SK-N-SH (cell line): ENCODE results near the gene GPNMB. TPM values are rescaled to one million over a fixed set of nuclear protein-coding genes. Genes with fewer than 3 reads are reported as not detected.

Source experiments
- CTCF ChIA-PET: fragments of 300-600, 350-600 bp; formaldehyde crosslinking; extraction: SDS; loops from one replicate; lab custom pipeline; 2021; lab: Yijun Ruan, JAX
- POLR2A ChIA-PET: fragments of 350-600 bp; sonication (Branson Sonifier 250); formaldehyde crosslinking; extraction: SDS; loops from one replicate; lab custom pipeline; 2020; ENCODE audit warnings: antibody characterized with exemption, inconsistent platforms; lab: Yijun Ruan, JAX
- DNase-seq: peaks from one replicate; pipeline ENCODE4 v3.0.0; 2012
- H2AFZ ChIP-seq: fragments of 200-600 bp; sonication (generic); 2 replicates; pipeline ENCODE4 v1.8.1; 2016; ENCODE audit warnings: antibody characterized with exemption, mild to moderate bottlenecking, low read depth
- H3F3A ChIP-seq: fragments of 200-600 bp; sonication (generic); replicated peaks from 2 replicates; pipeline ENCODE3; 2016; ENCODE audit warnings: antibody characterized with exemption, mild to moderate bottlenecking; ENCODE audit not compliant: insufficient read depth
- H3K27ac ChIP-seq, 2 experiments: fragments of 200-500 bp in 1 of 2; fragments of 200-600 bp in 1 of 2; sonication (Bioruptor generic) in 1 of 2; sonication (generic), shearing (Covaris generic) in 1 of 2; 2 replicates each; pipeline versions ENCODE4 v1.5.1 to v1.6.1; 2014 to 2016; ENCODE audit warnings: low read depth in 2 of 2, inconsistent platforms in 1 of 2, low read length in 1 of 2, mild to moderate bottlenecking in 1 of 2, mixed read lengths in 1 of 2
- H3K27me3 ChIP-seq: fragments of 200-600 bp; sonication (generic), shearing (Covaris generic); 2 replicates; pipeline ENCODE4 v1.6.1; 2016; ENCODE audit warnings: mixed run types; ENCODE audit not compliant: insufficient read depth
- H3K36me3 ChIP-seq, 2 experiments: fragments of 200-500 bp in 1 of 2; fragments of 200-600 bp in 1 of 2; sonication (Bioruptor generic) in 1 of 2; sonication (generic) in 1 of 2; replicated peaks in 1 of 2; 2 replicates each; pipeline versions ENCODE3 to v1.5.1; 2014 to 2016; ENCODE audit warnings: low read length in 1 of 2, mild to moderate bottlenecking in 1 of 2; ENCODE audit not compliant: insufficient read depth in 2 of 2, control insufficient read depth in 1 of 2
- H3K4me1 ChIP-seq, 2 experiments: fragments of 200-500 bp in 1 of 2; fragments of 200-600 bp in 1 of 2; sonication (Bioruptor generic) in 1 of 2; sonication (generic), shearing (Covaris generic) in 1 of 2; 2 replicates each; pipeline versions ENCODE4 v1.5.1 to v1.6.1; 2014 to 2016; ENCODE audit warnings: low read depth in 1 of 2, low read length in 1 of 2, mixed run types in 1 of 2; ENCODE audit not compliant: insufficient read depth in 2 of 2, control insufficient read depth in 1 of 2
- H3K4me2 ChIP-seq: fragments of 200-600 bp; sonication (generic), shearing (Covaris generic); 2 replicates; pipeline ENCODE4 v1.6.1; 2017; ENCODE audit warnings: mixed run types
- H3K4me3 ChIP-seq, 2 experiments: fragments of 200-500 bp in 1 of 2; fragments of 200-600 bp in 1 of 2; sonication (Bioruptor generic) in 1 of 2; sonication (generic), shearing (Covaris generic) in 1 of 2; 2 replicates each; pipeline versions ENCODE4 v1.5.1 to v1.8.1; 2014 to 2016; ENCODE audit warnings: low read depth in 2 of 2, inconsistent platforms in 1 of 2, low read length in 1 of 2, mild to moderate bottlenecking in 1 of 2, mixed read lengths in 1 of 2, moderate library complexity in 1 of 2
- H3K79me2 ChIP-seq: fragments of 200-600 bp; sonication (generic); 2 replicates; pipeline ENCODE4 v1.8.1; 2017; ENCODE audit warnings: mild to moderate bottlenecking; ENCODE audit not compliant: insufficient read depth
- H3K9ac ChIP-seq: fragments of 200-600 bp; sonication (generic); 2 replicates; pipeline ENCODE4 v1.6.1; 2017; ENCODE audit warnings: mixed run types
- H3K9me2 ChIP-seq: fragments of 200-600 bp; sonication (generic); 2 replicates; pipeline ENCODE4 v1.6.1; 2017; ENCODE audit warnings: mixed run types
- H3K9me3 ChIP-seq: fragments of 200-600 bp; sonication (generic); 2 replicates; pipeline ENCODE4 v1.6.1; 2017; ENCODE audit warnings: mixed run types, mild to moderate bottlenecking, moderate library complexity
- H4K20me1 ChIP-seq: fragments of 200-600 bp; sonication (generic); 2 replicates; pipeline ENCODE4 v1.6.1; 2017; ENCODE audit warnings: mild to moderate bottlenecking, mixed run types; ENCODE audit not compliant: insufficient read depth
- CHD2 ChIP-seq: fragments of 150-350 bp; IDR thresholded peaks from 2 replicates; pipeline ENCODE4 v1.6.1; 2018; ENCODE audit warnings: low read length; ENCODE audit not compliant: partially characterized antibody
- FOXM1 ChIP-seq: IDR thresholded peaks from 2 replicates; pipeline ENCODE4 v1.4.0; 2012; ENCODE audit warnings: low read depth, mild to moderate bottlenecking
- NFIC ChIP-seq: IDR thresholded peaks from 2 replicates; pipeline ENCODE4 v1.4.0; 2012; ENCODE audit warnings: borderline replicate concordance
- RAD21 ChIP-seq: IDR thresholded peaks from 2 replicates; pipeline ENCODE4 v1.6.1; 2012; ENCODE audit warnings: mild to moderate bottlenecking, low read length
- SMC3 ChIP-seq: IDR thresholded peaks from 2 replicates; pipeline ENCODE4 v1.6.1; 2012; ENCODE audit warnings: low read depth, low read length, improper control_type of control experiment
- TEAD4 ChIP-seq: IDR thresholded peaks from 2 replicates; pipeline ENCODE4 v1.4.0; 2012; ENCODE audit warnings: mild to moderate bottlenecking, borderline replicate concordance; ENCODE audit not compliant: insufficient read depth
- WGBS: methylation state at CpG from one replicate; pipeline ENCODE4 v1.1.6; 2017; ENCODE audit warnings: low lambda C conversion rate; 5-methylcytosine and 5-hydroxymethylcytosine counted together
- polyA plus RNA-seq, 3 experiments: library from polyadenylated mRNA; depleted of rRNA; stranded (reverse); fragments of >200 nt; gene quantifications; 2 replicates each; pipeline ENCODE4 v1.2.3, GENCODE V29; 2012
- TF ChIP-seq, protein P1 (sequence below): IDR thresholded peaks from 2 replicates; pipeline ENCODE4 v1.4.0; 2012; ENCODE audit warnings: low read depth, borderline replicate concordance
- TF ChIP-seq, protein P2 (sequence below): fragments of 200-600 bp; sonication (generic); IDR thresholded peaks from 2 replicates; pipeline ENCODE4 v1.6.1; 2017; ENCODE audit warnings: antibody characterized with exemption, mild to moderate bottlenecking, moderate library complexity
- TF ChIP-seq, protein P3 (sequence below): IDR thresholded peaks from 2 replicates; pipeline ENCODE4 v1.4.0; 2012; ENCODE audit warnings: low read depth
- TF ChIP-seq, protein P4 (sequence below): IDR thresholded peaks from 2 replicates; pipeline ENCODE4; 2012

Gene GPNMB
- polyA plus RNA-seq, 1 of the 3 experiments (the other 2 are of a cell fraction): 13.8 TPM

DNA sequence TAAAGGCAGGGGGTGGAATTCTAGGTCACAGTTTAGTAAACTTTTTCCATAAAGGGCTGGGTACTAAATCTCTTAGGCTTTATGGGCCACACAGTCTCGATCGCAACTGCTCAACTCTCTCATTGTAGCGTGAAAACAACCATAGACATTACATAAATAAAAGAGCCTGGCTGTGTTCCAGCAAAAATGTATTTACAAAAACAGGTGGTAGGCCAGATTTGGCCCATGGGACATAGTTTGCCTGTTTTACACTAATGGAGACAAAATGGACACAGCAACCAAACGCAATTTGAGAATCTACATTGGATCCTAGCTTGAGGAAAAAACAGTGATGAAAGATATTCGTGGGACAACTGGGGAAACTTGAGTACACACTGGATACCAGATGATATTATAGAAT lies 29.3 kb downstream of the GPNMB start:
- Histone ChIP-seq H3K79me2 (no peaks in the 10 kb centered on the region), H3K4me1 (peaks cover 5 to 9% of the 10 kb centered on the region in 2 experiments), H2AFZ (no peak overlapping the region), H3K9ac (no peak overlapping the region), H3K4me3 (no peak overlapping the region), H3K27ac (no peak overlapping the region), H3K9me2 (no peaks in the 10 kb centered on the region), H3K36me3 (no peaks in the 10 kb centered on the region), H3K27me3 (no peaks in the 10 kb centered on the region), H4K20me1 (no peaks in the 10 kb centered on the region), H3K9me3 (no peaks in the 10 kb centered on the region), H3K4me2 (no peak overlapping the region), H3F3A (no peaks in the 10 kb centered on the region)
- ChIA-PET CTCF (interaction anchor here (0.8 to 18.9 kb wide), 29 partner anchors 13 to 271 kb away, joined by 3 to 359 read pairs (median 5); partner anchors contain the start of genes GPNMB, MALSU1 and NUP42), POLR2A (no interaction called here)
- TF ChIP-seq, protein P1, sequence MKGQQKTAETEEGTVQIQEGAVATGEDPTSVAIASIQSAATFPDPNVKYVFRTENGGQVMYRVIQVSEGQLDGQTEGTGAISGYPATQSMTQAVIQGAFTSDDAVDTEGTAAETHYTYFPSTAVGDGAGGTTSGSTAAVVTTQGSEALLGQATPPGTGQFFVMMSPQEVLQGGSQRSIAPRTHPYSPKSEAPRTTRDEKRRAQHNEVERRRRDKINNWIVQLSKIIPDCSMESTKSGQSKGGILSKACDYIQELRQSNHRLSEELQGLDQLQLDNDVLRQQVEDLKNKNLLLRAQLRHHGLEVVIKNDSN: no peak
- TF ChIP-seq, protein P2, sequence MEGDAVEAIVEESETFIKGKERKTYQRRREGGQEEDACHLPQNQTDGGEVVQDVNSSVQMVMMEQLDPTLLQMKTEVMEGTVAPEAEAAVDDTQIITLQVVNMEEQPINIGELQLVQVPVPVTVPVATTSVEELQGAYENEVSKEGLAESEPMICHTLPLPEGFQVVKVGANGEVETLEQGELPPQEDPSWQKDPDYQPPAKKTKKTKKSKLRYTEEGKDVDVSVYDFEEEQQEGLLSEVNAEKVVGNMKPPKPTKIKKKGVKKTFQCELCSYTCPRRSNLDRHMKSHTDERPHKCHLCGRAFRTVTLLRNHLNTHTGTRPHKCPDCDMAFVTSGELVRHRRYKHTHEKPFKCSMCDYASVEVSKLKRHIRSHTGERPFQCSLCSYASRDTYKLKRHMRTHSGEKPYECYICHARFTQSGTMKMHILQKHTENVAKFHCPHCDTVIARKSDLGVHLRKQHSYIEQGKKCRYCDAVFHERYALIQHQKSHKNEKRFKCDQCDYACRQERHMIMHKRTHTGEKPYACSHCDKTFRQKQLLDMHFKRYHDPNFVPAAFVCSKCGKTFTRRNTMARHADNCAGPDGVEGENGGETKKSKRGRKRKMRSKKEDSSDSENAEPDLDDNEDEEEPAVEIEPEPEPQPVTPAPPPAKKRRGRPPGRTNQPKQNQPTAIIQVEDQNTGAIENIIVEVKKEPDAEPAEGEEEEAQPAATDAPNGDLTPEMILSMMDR: no peak
- TF ChIP-seq FOXM1 (no peak), SMC3 (no peak), TEAD4 (no peak), NFIC (no peak)
- TF ChIP-seq, protein P3, sequence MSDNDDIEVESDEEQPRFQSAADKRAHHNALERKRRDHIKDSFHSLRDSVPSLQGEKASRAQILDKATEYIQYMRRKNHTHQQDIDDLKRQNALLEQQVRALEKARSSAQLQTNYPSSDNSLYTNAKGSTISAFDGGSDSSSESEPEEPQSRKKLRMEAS: no peak
- TF ChIP-seq, protein P4, sequence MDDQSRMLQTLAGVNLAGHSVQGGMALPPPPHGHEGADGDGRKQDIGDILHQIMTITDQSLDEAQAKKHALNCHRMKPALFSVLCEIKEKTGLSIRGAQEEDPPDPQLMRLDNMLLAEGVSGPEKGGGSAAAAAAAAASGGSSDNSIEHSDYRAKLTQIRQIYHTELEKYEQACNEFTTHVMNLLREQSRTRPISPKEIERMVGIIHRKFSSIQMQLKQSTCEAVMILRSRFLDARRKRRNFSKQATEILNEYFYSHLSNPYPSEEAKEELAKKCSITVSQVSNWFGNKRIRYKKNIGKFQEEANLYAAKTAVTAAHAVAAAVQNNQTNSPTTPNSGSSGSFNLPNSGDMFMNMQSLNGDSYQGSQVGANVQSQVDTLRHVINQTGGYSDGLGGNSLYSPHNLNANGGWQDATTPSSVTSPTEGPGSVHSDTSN: no peak
- DNase-seq: no peak
- WGBS: 89% methylated on average over 5 of the region's 5 CpGs

DNA sequence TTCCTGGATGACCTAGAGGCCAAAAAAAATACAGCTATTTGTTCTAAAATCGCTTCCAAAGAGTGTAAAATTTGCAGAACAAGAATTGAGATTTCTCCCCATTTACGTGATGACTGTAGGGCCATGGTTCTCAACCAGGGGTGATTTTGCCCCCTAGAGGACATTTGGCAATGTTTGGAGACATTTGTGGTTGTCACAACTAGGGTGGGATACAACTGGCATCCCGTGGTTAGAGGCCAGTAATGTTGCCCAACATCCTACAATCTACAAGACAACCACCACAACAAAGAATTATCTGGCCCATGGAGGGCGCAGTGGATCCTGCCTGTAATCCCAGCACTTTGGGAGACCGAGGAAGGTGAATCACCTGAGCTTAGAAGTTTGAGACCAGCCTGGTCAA lies 29.8 kb downstream of the GPNMB start:
- no peak overlapping the region for H3K27ac ChIP-seq
- POLR2A ChIA-PET: no interaction called here
- H3K9me3 ChIP-seq: no peaks in the 10 kb centered on the region
- H3K4me1 ChIP-seq: peaks cover 5 to 9% of the 10 kb centered on the region in 2 experiments
- CTCF ChIA-PET: interaction anchor here (0.6 to 18.9 kb wide), 42 partner anchors 12 to 270 kb away, joined by 3 to 359 read pairs (median 4); partner anchors contain the start of genes GPNMB, MALSU1 and NUP42
- no peak overlapping the region for H2AFZ ChIP-seq
- no peaks in the 10 kb centered on the region for H4K20me1 ChIP-seq
- H3K79me2 ChIP-seq: no peaks in the 10 kb centered on the region
- no peak overlapping the region for H3K4me3 ChIP-seq
- DNase-seq: no peak
- no peaks in the 10 kb centered on the region for H3K27me3 ChIP-seq
- H3F3A ChIP-seq: no peaks in the 10 kb centered on the region
- 75% methylated on average over 5 of the region's 5 CpGs for WGBS
- no peak overlapping the region for H3K4me2 ChIP-seq
- TF ChIP-seq RAD21 (peak; percentile 36), SMC3 (0 out of 2 replicates have a peak, but pooled peaks have one; percentile 8), CHD2 (no peak)
- TF ChIP-seq, protein P2: peak; percentile 42
- H3K36me3 ChIP-seq: no peaks in the 10 kb centered on the region
- no peak overlapping the region for H3K9ac ChIP-seq
- no peaks in the 10 kb centered on the region for H3K9me2 ChIP-seq
